A673 (cell line): ENCODE data around the gene CASP8AP2. TPM values are rescaled to one million over a fixed set of nuclear protein-coding genes. Genes with fewer than 3 reads are reported as not detected.

ENCODE experiments used
- BruUV-seq: library from RNA; stranded (reverse); fragments of 400-500 nt; replicated peaks from 2 replicates; lab custom pipeline; 2021; lab: Mats Ljungman, UMichigan
- CTCF ChIA-PET: fragments of 300-600 bp; sonication (Branson Sonifier 250); formaldehyde crosslinking; loops from one replicate; lab custom pipeline; 2022; ENCODE audit warnings: antibody characterized with exemption; lab: Charles Lee
- POLR2A ChIA-PET: fragments of 300-600 bp; sonication (Branson Sonifier 250); formaldehyde crosslinking; loops from one replicate; lab custom pipeline; 2022; ENCODE audit warnings: antibody characterized with exemption; ENCODE audit not compliant: low non-redundant PET; lab: Charles Lee
- DNase-seq: peaks from one replicate; pipeline ENCODE4 v3.0.0-alpha.2; 2015; ENCODE audit warnings: low spot score
- H3K27ac ChIP-seq: fragments of 200-600 bp; sonication (generic); 2 replicates; pipeline ENCODE4 v1.5.1; 2016; ENCODE audit warnings: mixed run types, low read depth, mild to moderate bottlenecking, mixed read lengths, antibody characterized with exemption, low read length; ENCODE audit not compliant: poor library complexity, severe bottlenecking
- H3K27me3 ChIP-seq: fragments of 200-600 bp; sonication (generic); replicated peaks from 2 replicates; pipeline ENCODE4 v1.6.1; 2017; ENCODE audit warnings: mixed run types, low read depth, mild to moderate bottlenecking, mixed read lengths, antibody characterized with exemption, low read length; ENCODE audit not compliant: insufficient read depth, poor library complexity
- H3K36me3 ChIP-seq: fragments of 200-600 bp; sonication (generic); 2 replicates; pipeline ENCODE4 v1.6.1; 2016; ENCODE audit warnings: mixed run types, mild to moderate bottlenecking, mixed read lengths, antibody characterized with exemption, low read length; ENCODE audit not compliant: insufficient read depth, poor library complexity, severe bottlenecking
- H3K4me1 ChIP-seq: fragments of 200-600 bp; sonication (generic); 2 replicates; pipeline ENCODE4 v1.6.1; 2017; ENCODE audit warnings: mixed run types, mild to moderate bottlenecking, mixed read lengths, antibody characterized with exemption, low read length; ENCODE audit not compliant: insufficient read depth, poor library complexity, severe bottlenecking
- H3K4me3 ChIP-seq: fragments of 200-600 bp; sonication (generic); 2 replicates; pipeline ENCODE4 v1.5.1; 2016; ENCODE audit warnings: low read depth, mixed run types, mild to moderate bottlenecking, mixed read lengths, low read length; ENCODE audit not compliant: poor library complexity, severe bottlenecking
- H3K9me3 ChIP-seq: fragments of 200-600 bp; sonication (generic); 2 replicates; pipeline ENCODE4 v1.6.1; 2016; ENCODE audit warnings: mixed run types, low read depth, mild to moderate bottlenecking, mixed read lengths, antibody characterized with exemption, low read length; ENCODE audit not compliant: poor library complexity, severe bottlenecking
- EZH2 ChIP-seq: fragments of 200-600 bp; sonication (generic); IDR thresholded peaks from 2 replicates; pipeline ENCODE4 v1.6.1; 2017; ENCODE audit warnings: borderline replicate concordance, low read depth, mild to moderate bottlenecking, mixed read lengths, antibody characterized with exemption, low read length; ENCODE audit not compliant: poor library complexity, severe bottlenecking
- intact Hi-C: fragments of 100-400 bp; cut with micrococcal nuclease; formaldehyde crosslinking; loops from one replicate; pipeline ENCODE4 v1.10.0; 2022; ENCODE audit not compliant: unreplicated experiment
- total RNA-seq: library from RNA; stranded (reverse); gene quantifications from 2 replicates; pipeline ENCODE4 v1.2.3, GENCODE V29; 2021
- TF ChIP-seq, protein P1 (sequence below): fragments of 300-800, 200-600 bp; sonication (generic); conservative IDR thresholded peaks from 2 replicates; pipeline ENCODE4 v1.5.1; 2017; ENCODE audit warnings: low read depth, mild to moderate bottlenecking, antibody characterized with exemption, low read length, moderate library complexity, mixed read lengths

The CASP8AP2 gene
- total RNA-seq, 1 experiment from 2014 or later, result 38.2 TPM

- no peak overlapping the region for H3K27ac ChIP-seq
- ChIA-PET CTCF (no interaction called here), POLR2A (no interaction called here)
- BruUV-seq, result no TSS peak
- intact Hi-C loops, result no loop called here
- no peaks in the 10 kb centered on the region for H3K4me1 ChIP-seq
- no peak overlapping the region for H3K4me3 ChIP-seq
- H3K9me3 ChIP-seq, result no peaks in the 10 kb centered on the region
- H3K36me3 ChIP-seq, result peaks cover 75% of the 10 kb centered on the region
- DNase-seq, result no peak
- no peaks in the 10 kb centered on the region for H3K27me3 ChIP-seq
- no peak for TF ChIP-seq EZH2
- TF ChIP-seq, protein P1, sequence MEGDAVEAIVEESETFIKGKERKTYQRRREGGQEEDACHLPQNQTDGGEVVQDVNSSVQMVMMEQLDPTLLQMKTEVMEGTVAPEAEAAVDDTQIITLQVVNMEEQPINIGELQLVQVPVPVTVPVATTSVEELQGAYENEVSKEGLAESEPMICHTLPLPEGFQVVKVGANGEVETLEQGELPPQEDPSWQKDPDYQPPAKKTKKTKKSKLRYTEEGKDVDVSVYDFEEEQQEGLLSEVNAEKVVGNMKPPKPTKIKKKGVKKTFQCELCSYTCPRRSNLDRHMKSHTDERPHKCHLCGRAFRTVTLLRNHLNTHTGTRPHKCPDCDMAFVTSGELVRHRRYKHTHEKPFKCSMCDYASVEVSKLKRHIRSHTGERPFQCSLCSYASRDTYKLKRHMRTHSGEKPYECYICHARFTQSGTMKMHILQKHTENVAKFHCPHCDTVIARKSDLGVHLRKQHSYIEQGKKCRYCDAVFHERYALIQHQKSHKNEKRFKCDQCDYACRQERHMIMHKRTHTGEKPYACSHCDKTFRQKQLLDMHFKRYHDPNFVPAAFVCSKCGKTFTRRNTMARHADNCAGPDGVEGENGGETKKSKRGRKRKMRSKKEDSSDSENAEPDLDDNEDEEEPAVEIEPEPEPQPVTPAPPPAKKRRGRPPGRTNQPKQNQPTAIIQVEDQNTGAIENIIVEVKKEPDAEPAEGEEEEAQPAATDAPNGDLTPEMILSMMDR, result no peak
Observed at GRCh38 chr6:89866024-89866678, 36.5 kb downstream of the CASP8AP2 start.

GRCh38 chr6:89873721-89874120, 44.0 kb downstream of the CASP8AP2 start:
- TF ChIP-seq, protein P1, result no peak
- TF ChIP-seq EZH2, result no peak
- Histone ChIP-seq H3K4me1 (no peaks in the 10 kb centered on the region), H3K9me3 (no peaks in the 10 kb centered on the region), H3K27ac (no peak overlapping the region), H3K4me3 (no peak overlapping the region), H3K27me3 (no peaks in the 10 kb centered on the region), H3K36me3 (peaks cover 41% of the 10 kb centered on the region)
- CTCF ChIA-PET, result no interaction called here
- BruUV-seq, result no TSS peak
- intact Hi-C loops, result no loop called here
- DNase-seq, result no peak
- POLR2A ChIA-PET, result no interaction called here

- no peak overlapping the region for H3K27ac ChIP-seq
- CTCF ChIA-PET, result no interaction called here
- no peak overlapping the region for H3K4me3 ChIP-seq
- POLR2A ChIA-PET, result no interaction called here
- DNase-seq, result no peak
- no peaks in the 10 kb centered on the region for H3K4me1 ChIP-seq
- TF ChIP-seq, protein P1, result no peak
- TF ChIP-seq EZH2, result no peak
- H3K9me3 ChIP-seq, result no peaks in the 10 kb centered on the region
- H3K27me3 ChIP-seq, result no peaks in the 10 kb centered on the region
- peaks cover 37% of the 10 kb centered on the region for H3K36me3 ChIP-seq
- intact Hi-C loops, result no loop called here
- no TSS peak for BruUV-seq
Observed at GRCh38 chr6:89874438-89874837, 44.8 kb downstream of the CASP8AP2 start.
